Endothelial cell of umbilical vein (primary cell): ENCODE results near the gene CAPN14. TPM values are rescaled to one million over a fixed set of nuclear protein-coding genes. Genes with fewer than 3 reads are reported as not detected.

ENCODE experiments used
- BruUV-seq: library from RNA; stranded (reverse); fragments of 400-500 nt; replicated peaks from 2 replicates; lab custom pipeline; 2021; lab: Mats Ljungman, UMichigan
- CTCF ChIA-PET: fragments of 300-600, 350-600 bp; sonication (Branson Sonifier 250); formaldehyde crosslinking; loops from one replicate; lab custom pipeline; 2021; ENCODE audit warnings: antibody characterized with exemption, inconsistent platforms; lab: Charles Lee
- POLR2A ChIA-PET: fragments of 300-600, 350-600 bp; sonication (Branson Sonifier 250); formaldehyde crosslinking; loops from one replicate; lab custom pipeline; 2021; ENCODE audit warnings: antibody characterized with exemption, inconsistent platforms; lab: Charles Lee
- DNase-seq: peaks from one replicate; pipeline ENCODE4 v3.0.0-alpha.2; 2011; ENCODE audit warnings: low read depth, low spot score
- FAIRE-seq: peaks from 2 replicates; lab custom pipeline; 2011; peaks lifted over from hg19 to GRCh38; lab: Jason Lieb, UNC
- H2AFZ ChIP-seq: 2 replicates; pipeline ENCODE4 v1.6.0; 2012; ENCODE audit warnings: low read depth, low read length, control low read depth, inconsistent platforms
- H3K27ac ChIP-seq: 2 replicates; pipeline ENCODE4 v1.5.1; 2011; ENCODE audit warnings: low read depth, mild to moderate bottlenecking, control low read depth, low read length, moderate library complexity; ENCODE audit not compliant: insufficient read depth
- H3K27me3 ChIP-seq, 2 experiments: 2 replicates each; pipeline versions ENCODE4 v1.6.0 to v1.6.1; 2011; ENCODE audit warnings: low read length in 2 of 2, mixed read lengths in 1 of 2; ENCODE audit not compliant: control insufficient read depth in 2 of 2, insufficient read depth in 2 of 2
- H3K36me3 ChIP-seq, 2 experiments: 2 replicates in 1 of 2; 3 replicates in 1 of 2; pipeline ENCODE4 v1.5.1; 2011; ENCODE audit warnings: low read length in 2 of 2, mild to moderate bottlenecking in 1 of 2, moderate library complexity in 1 of 2; ENCODE audit not compliant: control insufficient read depth in 2 of 2, insufficient read depth in 2 of 2; ENCODE audit errors: extremely low read depth in 1 of 2
- H3K4me1 ChIP-seq: 3 replicates; pipeline ENCODE4 v1.5.1; 2011; ENCODE audit warnings: mild to moderate bottlenecking, low read length; ENCODE audit not compliant: control insufficient read depth, insufficient read depth; ENCODE audit errors: extremely low read depth
- H3K4me2 ChIP-seq: 2 replicates; pipeline ENCODE4 v1.6.1; 2011; ENCODE audit warnings: low read length, control low read depth, mixed read lengths; ENCODE audit not compliant: insufficient read depth
- H3K4me3 ChIP-seq, 3 experiments: fragments of 200-600 bp in 1 of 3; sonication (generic), shearing (Covaris generic) in 1 of 3; replicated peaks in 1 of 3; 2 replicates each; pipeline ENCODE4 v1.5.1; 2011 to 2016; ENCODE audit warnings: control low read depth in 3 of 3, low read length in 3 of 3, mild to moderate bottlenecking in 2 of 3, inconsistent platforms in 1 of 3, low read depth in 1 of 3, moderate library complexity in 1 of 3; ENCODE audit not compliant: insufficient read depth in 1 of 3
- H3K79me2 ChIP-seq: 2 replicates; pipeline ENCODE4 v1.6.0; 2012; ENCODE audit warnings: low read length, inconsistent platforms; ENCODE audit not compliant: control insufficient read depth, insufficient read depth
- H3K9ac ChIP-seq: replicated peaks from 2 replicates; pipeline ENCODE3; 2011; ENCODE audit warnings: low read length, control low read depth; ENCODE audit not compliant: insufficient read depth; ENCODE audit errors: extremely low read depth
- H3K9me1 ChIP-seq: replicated peaks from 3 replicates; pipeline ENCODE4 v1.6.0; 2011; ENCODE audit warnings: mild to moderate bottlenecking, low read length; ENCODE audit not compliant: control insufficient read depth, insufficient read depth; ENCODE audit errors: extremely low read depth
- H3K9me3 ChIP-seq: replicated peaks from 2 replicates; pipeline ENCODE4 v1.5.1; 2012; ENCODE audit warnings: low read length, inconsistent platforms; ENCODE audit not compliant: control insufficient read depth, insufficient read depth
- H4K20me1 ChIP-seq: replicated peaks from 2 replicates; pipeline ENCODE3; 2011; ENCODE audit warnings: mild to moderate bottlenecking, low read length; ENCODE audit not compliant: control insufficient read depth, insufficient read depth; ENCODE audit errors: extremely low read depth
- CTCF ChIP-seq, 2 donors: IDR thresholded peaks; 1 replicate in 1 of 2; 2 replicates in 1 of 2; pipeline ENCODE4 v1.5.1; 2011; ENCODE audit warnings: low read length in 2 of 2, mild to moderate bottlenecking in 2 of 2, moderate library complexity in 2 of 2, control low read depth in 1 of 2, inconsistent platforms in 1 of 2, low read depth in 1 of 2; ENCODE audit not compliant: insufficient read depth in 1 of 2; ENCODE audit errors: extremely low read depth in 1 of 2
- EZH2 ChIP-seq: IDR thresholded peaks from 2 replicates; pipeline ENCODE4 v1.6.1; 2012; ENCODE audit warnings: borderline replicate concordance, low read depth, mild to moderate bottlenecking, moderate library complexity, low read length, inconsistent platforms; ENCODE audit not compliant: severe bottlenecking
- FOS ChIP-seq: IDR thresholded peaks from 2 replicates; pipeline ENCODE4 v1.6.1; 2011; ENCODE audit warnings: mild to moderate bottlenecking, low read length, moderate library complexity, borderline replicate concordance; ENCODE audit not compliant: insufficient read depth
- GATA2 ChIP-seq: IDR thresholded peaks from 2 replicates; pipeline ENCODE4 v1.7.0; 2011; ENCODE audit warnings: low read depth, mild to moderate bottlenecking, moderate library complexity, mixed read lengths, low read length; ENCODE audit not compliant: insufficient read length, insufficient read depth
- JUN ChIP-seq: IDR thresholded peaks from 2 replicates; pipeline ENCODE4 v1.6.1; 2011; ENCODE audit warnings: borderline replicate concordance, low read depth; ENCODE audit not compliant: insufficient read length, insufficient read depth
- MAX ChIP-seq: IDR thresholded peaks from 2 replicates; pipeline ENCODE4 v1.6.1; 2011; ENCODE audit not compliant: insufficient read depth, insufficient read length
- MYC ChIP-seq: IDR thresholded peaks from one replicate; pipeline ENCODE4 v1.6.1; 2011; ENCODE audit warnings: mild to moderate bottlenecking, low read depth, low read length
- POLR2A ChIP-seq: IDR thresholded peaks from 2 replicates; pipeline ENCODE4 v1.6.1; 2012; ENCODE audit warnings: low read depth, mild to moderate bottlenecking, control low read depth, low read length
- POLR2AphosphoS5 ChIP-seq: IDR thresholded peaks from 2 replicates; pipeline ENCODE4 v1.6.1; 2012; ENCODE audit warnings: low read depth, mild to moderate bottlenecking, control low read depth, low read length, moderate library complexity; ENCODE audit not compliant: insufficient read depth
- dilution Hi-C: fragments of 300-500 bp; cut with MboI; formaldehyde crosslinking; loops from one replicate; pipeline ENCODE4 v1.15.0; 2019; ENCODE audit warnings: low sequenced_read_pairs; ENCODE audit not compliant: extremely low pct_ligation_motif_present
- intact Hi-C: fragments of 100-400 bp; cut with micrococcal nuclease; formaldehyde crosslinking; loops from one replicate; pipeline ENCODE4 v1.10.0; 2022
- polyA plus RNA-seq, 4 experiments: library from polyadenylated mRNA; depleted of rRNA in 3 of 4; stranded (reverse) in 3 of 4; unstranded in 1 of 4; fragments of >200 nt; gene quantifications; 2 replicates each; pipeline versions ENCODE4 v1.2.1 to v1.2.3, GENCODE V29; 2011 to 2012; ENCODE audit warnings: missing spikeins in 1 of 4
- total RNA-seq: library from RNA; stranded (reverse); gene quantifications from 2 replicates; pipeline ENCODE4 v1.2.3, GENCODE V29; 2021

CAPN14 gene
- total and polyA plus RNA-seq, 2 donors (not counting 3 experiments of a cell fraction or from before 2014, with no cell fraction given), result 0.01 to 0.15 TPM

- POLR2A ChIA-PET, result no interaction called here
- dilution Hi-C loops, result no loop called here
Observed at GRCh38 chr2:31189141-31189540, 28.2 kb downstream of the CAPN14 start.

GRCh38 chr2:31188131-31188530, 29.2 kb downstream of the CAPN14 start:
- H3K79me2 ChIP-seq, result no peaks in the 10 kb centered on the region
- no peak overlapping the region for H3K4me3 ChIP-seq
- intact Hi-C loops (no loop called here), dilution Hi-C loops (no loop called here)
- BruUV-seq, result no TSS peak
- H3K4me1 ChIP-seq, result no peaks in the 10 kb centered on the region
- TF ChIP-seq MAX, result no peak
- TF ChIP-seq GATA2, result no peak
- TF ChIP-seq JUN, result no peak
- no peak for TF ChIP-seq FOS
- no peak for TF ChIP-seq EZH2
- no peak for TF ChIP-seq MYC
- no peak for TF ChIP-seq POLR2AphosphoS5
- no peak for TF ChIP-seq POLR2A
- no peak for TF ChIP-seq CTCF (IDR thresholded peaks at IDR 0.05; ENCODE audit: extremely low read depth in 1 of 2, insufficient read depth in 1 of 2, low read depth in 1 of 2, low read length in 2 of 2)
- no peaks in the 10 kb centered on the region for H3K9me1 ChIP-seq
- CTCF ChIA-PET, result no interaction called here
- no peak overlapping the region for H3K27ac ChIP-seq
- no peaks in the 10 kb centered on the region for H3K36me3 ChIP-seq
- H3K9ac ChIP-seq, result no peak overlapping the region
- DNase-seq, result no peak
- H3K27me3 ChIP-seq, result no peaks in the 10 kb centered on the region
- POLR2A ChIA-PET, result no interaction called here
- no peak overlapping the region for H3K4me2 ChIP-seq
- H4K20me1 ChIP-seq, result no peaks in the 10 kb centered on the region
- no peaks in the 10 kb centered on the region for H3K9me3 ChIP-seq
- no peak overlapping the region for H2AFZ ChIP-seq
- no peak for FAIRE-seq

More at GRCh38 chr2:31189141-31189540, 28.2 kb downstream of the CAPN14 start:
- DNase-seq (no peak), FAIRE-seq (no peak)
- TF ChIP-seq CTCF (IDR thresholded peaks at IDR 0.05; ENCODE audit: extremely low read depth in 1 of 2, insufficient read depth in 1 of 2, low read depth in 1 of 2, low read length in 2 of 2), result no peak
- TF ChIP-seq POLR2AphosphoS5, result no peak
- no peak for TF ChIP-seq MYC
- no peak for TF ChIP-seq JUN
- H4K20me1 ChIP-seq, result no peaks in the 10 kb centered on the region
- H3K4me2 ChIP-seq, result no peak overlapping the region
- no peak overlapping the region for H3K9ac ChIP-seq
- intact Hi-C loops, result no loop called here
- no peaks in the 10 kb centered on the region for H3K4me1 ChIP-seq
- no peaks in the 10 kb centered on the region for H3K27me3 ChIP-seq
- no peak overlapping the region for H3K27ac ChIP-seq
- no TSS peak for BruUV-seq
- CTCF ChIA-PET, result interaction anchor here (0.7 kb wide), 1 partner anchor 19 kb away, joined by 3 read pairs; no protein-coding TSS in a partner anchor
- H3K9me1 ChIP-seq, result no peaks in the 10 kb centered on the region
- H2AFZ ChIP-seq, result no peak overlapping the region
- no peaks in the 10 kb centered on the region for H3K36me3 ChIP-seq
- H3K4me3 ChIP-seq, result no peak overlapping the region
- no peaks in the 10 kb centered on the region for H3K79me2 ChIP-seq
- H3K9me3 ChIP-seq, result no peaks in the 10 kb centered on the region
